ENCODE results near the gene THOC1. TPM values are rescaled to one million over a fixed set of nuclear protein-coding genes. Genes with fewer than 3 reads are reported as not detected.

The THOC1 gene
- total RNA-seq, 1 donor from 2014 or later = 73.7 TPM

DNA sequence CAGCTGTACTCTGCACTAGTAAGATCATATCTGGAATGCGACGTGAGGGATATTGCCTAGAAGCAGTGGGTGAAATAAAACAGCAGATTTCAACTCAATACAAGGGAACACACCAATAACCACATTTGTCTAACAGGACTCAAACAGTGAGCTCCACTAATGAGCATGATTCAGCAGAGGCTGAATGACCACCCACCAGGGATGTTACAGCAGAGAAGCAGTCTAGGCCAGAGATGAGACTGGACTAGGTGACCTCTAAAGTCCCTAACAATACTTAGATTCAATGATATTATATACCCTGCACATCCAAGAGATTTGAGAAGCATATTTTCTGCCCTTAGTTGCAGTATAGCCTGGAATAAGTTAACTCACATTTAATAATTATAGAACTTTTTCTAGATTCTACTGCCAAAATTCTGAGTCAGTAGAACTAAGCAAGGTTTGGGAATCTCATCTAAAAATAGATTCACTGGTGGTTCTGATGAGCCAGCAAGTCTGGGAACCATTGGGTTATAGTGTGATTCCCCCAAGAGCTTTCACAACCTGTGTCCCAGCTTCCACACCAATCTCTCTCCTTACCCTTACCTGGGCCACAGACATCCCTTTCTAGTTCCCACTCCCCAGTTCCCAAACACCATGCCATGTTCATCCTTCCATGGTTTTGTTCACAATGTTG, 6.3 kb downstream of the THOC1 start:
- TF ChIP-seq, protein P1, sequence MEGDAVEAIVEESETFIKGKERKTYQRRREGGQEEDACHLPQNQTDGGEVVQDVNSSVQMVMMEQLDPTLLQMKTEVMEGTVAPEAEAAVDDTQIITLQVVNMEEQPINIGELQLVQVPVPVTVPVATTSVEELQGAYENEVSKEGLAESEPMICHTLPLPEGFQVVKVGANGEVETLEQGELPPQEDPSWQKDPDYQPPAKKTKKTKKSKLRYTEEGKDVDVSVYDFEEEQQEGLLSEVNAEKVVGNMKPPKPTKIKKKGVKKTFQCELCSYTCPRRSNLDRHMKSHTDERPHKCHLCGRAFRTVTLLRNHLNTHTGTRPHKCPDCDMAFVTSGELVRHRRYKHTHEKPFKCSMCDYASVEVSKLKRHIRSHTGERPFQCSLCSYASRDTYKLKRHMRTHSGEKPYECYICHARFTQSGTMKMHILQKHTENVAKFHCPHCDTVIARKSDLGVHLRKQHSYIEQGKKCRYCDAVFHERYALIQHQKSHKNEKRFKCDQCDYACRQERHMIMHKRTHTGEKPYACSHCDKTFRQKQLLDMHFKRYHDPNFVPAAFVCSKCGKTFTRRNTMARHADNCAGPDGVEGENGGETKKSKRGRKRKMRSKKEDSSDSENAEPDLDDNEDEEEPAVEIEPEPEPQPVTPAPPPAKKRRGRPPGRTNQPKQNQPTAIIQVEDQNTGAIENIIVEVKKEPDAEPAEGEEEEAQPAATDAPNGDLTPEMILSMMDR (IDR thresholded peaks at IDR 0.05; ENCODE audit: unreplicated experiment) = no peak
- no peaks in the 10 kb centered on the region for H3K27me3 Mint-ChIP-seq (ENCODE audit: low read depth)
- H3K36me3 Mint-ChIP-seq = peaks cover 33% of the 10 kb centered on the region
- H3K9me3 Mint-ChIP-seq = no peaks in the 10 kb centered on the region
- H3K4me1 Mint-ChIP-seq = peaks cover 7% of the 10 kb centered on the region
- no peak for DNase-seq (ENCODE audit: low spot score in 2 of 2, unreplicated experiment in 2 of 2)
- H3K27ac Mint-ChIP-seq = no peak overlapping the region
- H3K4me3 Mint-ChIP-seq = no peak overlapping the region

DNA sequence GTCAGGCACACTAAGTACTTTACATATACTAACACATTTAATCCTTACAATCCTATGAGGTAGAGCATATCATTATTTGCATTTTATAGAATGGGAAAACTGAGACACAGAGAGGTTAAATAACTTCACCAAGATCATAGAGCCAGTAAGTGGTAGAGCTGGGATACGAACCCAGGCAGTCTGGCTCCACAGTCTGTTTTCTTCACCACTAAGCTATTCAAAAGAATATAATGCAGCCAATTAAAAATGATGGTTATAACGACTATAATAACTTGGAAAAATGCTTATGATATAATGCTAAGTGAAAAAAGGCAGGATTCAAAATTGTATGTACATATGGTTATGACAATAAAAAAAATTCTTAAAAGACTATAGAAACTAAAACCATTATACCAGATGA, 7.3 kb downstream of the THOC1 start:
- Mint-ChIP-seq H3K27ac (no peak overlapping the region), H3K4me3 (no peak overlapping the region), H3K27me3 (ENCODE audit: low read depth) (no peaks in the 10 kb centered on the region), H3K36me3 (peaks cover 39% of the 10 kb centered on the region), H3K9me3 (no peaks in the 10 kb centered on the region), H3K4me1 (no peaks in the 10 kb centered on the region)
- TF ChIP-seq, protein P1 (IDR thresholded peaks at IDR 0.05; ENCODE audit: unreplicated experiment) = no peak
- no peak for DNase-seq (ENCODE audit: low spot score in 2 of 2, unreplicated experiment in 2 of 2)

DNA sequence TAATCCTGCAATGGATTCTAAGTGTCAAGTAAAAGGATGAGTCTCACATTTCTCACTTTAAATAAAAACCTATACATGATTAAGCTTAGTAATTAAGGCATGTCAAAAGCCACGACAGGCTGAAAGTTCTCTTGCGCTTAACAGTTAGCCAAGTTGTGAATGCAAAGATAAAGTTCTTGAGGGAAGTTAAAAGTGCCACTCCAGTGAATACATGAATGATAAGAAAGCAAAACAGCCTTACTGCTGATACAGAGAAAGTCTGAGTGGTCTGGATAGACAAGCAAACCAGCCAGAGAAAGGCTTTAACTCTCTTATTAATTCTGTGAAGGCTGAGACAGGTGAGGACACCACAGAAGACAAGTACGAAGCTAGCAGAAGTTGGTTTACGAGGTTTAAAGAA, 12.7 kb downstream of the THOC1 start:
- Mint-ChIP-seq H3K9me3 (no peaks in the 10 kb centered on the region), H3K36me3 (peaks cover 52% of the 10 kb centered on the region), H3K27me3 (ENCODE audit: low read depth) (no peaks in the 10 kb centered on the region), H3K4me1 (no peaks in the 10 kb centered on the region), H3K27ac (no peak overlapping the region), H3K4me3 (no peak overlapping the region)
- no peak for DNase-seq (ENCODE audit: low spot score in 2 of 2, unreplicated experiment in 2 of 2)
- TF ChIP-seq, protein P1 (IDR thresholded peaks at IDR 0.05; ENCODE audit: unreplicated experiment) = no peak

DNA sequence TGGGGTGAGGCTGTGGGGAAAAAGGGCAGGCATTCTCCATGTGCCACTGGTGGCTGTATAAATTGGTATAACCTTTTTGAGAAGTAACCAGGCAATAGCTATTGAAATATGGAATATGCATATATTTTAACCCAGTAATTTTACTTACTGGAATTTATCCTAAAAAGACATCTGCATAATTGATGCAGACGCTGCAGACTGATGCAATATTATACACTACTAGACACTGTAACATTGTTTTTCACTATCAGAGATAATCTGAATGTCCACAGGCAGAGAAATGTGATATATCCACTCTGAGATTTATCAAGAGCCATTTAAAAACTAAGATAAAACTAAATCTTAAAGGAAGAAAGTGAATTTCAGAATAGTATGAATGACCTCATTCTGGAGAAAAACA, 14.7 kb downstream of the THOC1 start:
- no peak overlapping the region for H3K4me3 Mint-ChIP-seq
- no peaks in the 10 kb centered on the region for H3K9me3 Mint-ChIP-seq
- no peak for DNase-seq (ENCODE audit: low spot score in 2 of 2, unreplicated experiment in 2 of 2)
- no peaks in the 10 kb centered on the region for H3K4me1 Mint-ChIP-seq
- no peak overlapping the region for H3K27ac Mint-ChIP-seq
- no peaks in the 10 kb centered on the region for H3K27me3 Mint-ChIP-seq (ENCODE audit: low read depth)
- TF ChIP-seq, protein P1 (IDR thresholded peaks at IDR 0.05; ENCODE audit: unreplicated experiment) = no peak
- peaks cover 56% of the 10 kb centered on the region for H3K36me3 Mint-ChIP-seq

DNA sequence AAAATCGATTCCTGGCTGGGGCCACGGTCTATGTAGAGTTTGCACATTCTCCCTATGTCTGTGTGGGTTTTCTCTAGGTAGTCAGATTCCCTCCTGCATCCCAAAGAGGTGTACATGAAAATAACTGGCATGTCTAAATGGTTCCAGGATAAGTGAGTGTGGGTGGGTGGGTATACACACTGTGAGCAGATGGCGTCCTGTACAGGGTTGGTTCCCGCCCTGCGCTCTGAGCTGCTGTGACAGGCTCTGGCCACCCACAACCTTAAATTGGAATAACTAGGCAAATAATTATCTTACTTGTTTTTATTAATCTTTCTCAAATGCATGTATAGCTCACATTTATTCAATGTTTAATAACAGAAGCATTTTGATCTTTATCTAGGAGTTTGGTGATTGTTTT, 16.3 kb downstream of the THOC1 start:
- TF ChIP-seq, protein P1 (IDR thresholded peaks at IDR 0.05; ENCODE audit: unreplicated experiment) = no peak
- Mint-ChIP-seq H3K9me3 (no peaks in the 10 kb centered on the region), H3K36me3 (peaks cover 48% of the 10 kb centered on the region), H3K27ac (no peak overlapping the region), H3K4me1 (no peaks in the 10 kb centered on the region), H3K27me3 (ENCODE audit: low read depth) (no peaks in the 10 kb centered on the region), H3K4me3 (no peak overlapping the region)
- no peak for DNase-seq (ENCODE audit: low spot score in 2 of 2, unreplicated experiment in 2 of 2)

DNA sequence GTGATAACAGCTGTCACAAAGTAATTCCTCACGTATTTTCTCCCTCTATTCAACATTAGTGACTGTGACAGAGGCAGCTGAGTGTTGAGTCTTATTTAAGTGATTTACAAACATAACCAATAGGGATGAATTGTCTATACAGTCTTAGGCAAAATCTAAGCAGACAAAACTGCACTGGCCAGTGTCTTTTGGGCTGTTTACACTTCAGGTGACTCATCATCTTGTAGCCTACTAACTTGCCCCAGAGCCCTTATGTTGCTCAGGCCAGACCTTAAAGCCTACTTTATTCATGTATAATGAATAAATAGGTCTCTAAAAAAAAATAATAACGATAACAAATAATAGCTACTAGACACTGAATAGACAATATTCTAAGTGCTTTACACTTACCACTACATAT, 17.2 kb downstream of the THOC1 start:
- H3K4me3 Mint-ChIP-seq = no peak overlapping the region
- no peaks in the 10 kb centered on the region for H3K9me3 Mint-ChIP-seq
- TF ChIP-seq, protein P1 (IDR thresholded peaks at IDR 0.05; ENCODE audit: unreplicated experiment) = no peak
- no peaks in the 10 kb centered on the region for H3K27me3 Mint-ChIP-seq (ENCODE audit: low read depth)
- peaks cover 45% of the 10 kb centered on the region for H3K36me3 Mint-ChIP-seq
- H3K27ac Mint-ChIP-seq = no peak overlapping the region
- no peak for DNase-seq (ENCODE audit: low spot score in 2 of 2, unreplicated experiment in 2 of 2)
- no peaks in the 10 kb centered on the region for H3K4me1 Mint-ChIP-seq
